Kidney (tissue), 14 donors: ENCODE measurements around the gene COBL. TPM values are rescaled to one million over a fixed set of nuclear protein-coding genes. Genes with fewer than 3 reads are reported as not detected.

Source experiments
- DNase-seq, 5 donors: peaks; one replicate each; pipeline ENCODE4 v3.0.0-alpha.2; 2013 to 2020
- FAIRE-seq: peaks from 2 replicates; lab custom pipeline; 2012; peaks lifted over from hg19 to GRCh38; lab: Jason Lieb, UNC
- H3K27ac ChIP-seq, 2 donors: one replicate each; pipeline ENCODE4 v1.7.0; 2013; ENCODE audit warnings: low read depth in 2 of 2, low read length in 2 of 2, inconsistent platforms in 1 of 2
- H3K27me3 ChIP-seq: one replicate; pipeline ENCODE4 v1.7.1; 2013; ENCODE audit warnings: low read length, inconsistent platforms; ENCODE audit not compliant: control insufficient read depth, insufficient read depth
- H3K36me3 ChIP-seq, 3 donors: one replicate each; pipeline versions ENCODE4 v1.7.0 to v1.7.1; 2013; ENCODE audit warnings: low read length in 3 of 3, control low read depth in 1 of 3, inconsistent platforms in 1 of 3; ENCODE audit not compliant: insufficient read depth in 3 of 3, control insufficient read depth in 2 of 3
- H3K4me1 ChIP-seq, 3 donors: one replicate each; pipeline versions ENCODE4 v1.7.0 to v1.7.1; 2013; ENCODE audit warnings: low read length in 3 of 3, inconsistent platforms in 1 of 3, low read depth in 1 of 3; ENCODE audit not compliant: control insufficient read depth in 2 of 3, insufficient read depth in 2 of 3
- H3K4me3 ChIP-seq, 3 donors: one replicate each; pipeline versions ENCODE4 v1.7.0 to v1.8.1; 2013; ENCODE audit warnings: low read length in 3 of 3, control low read depth in 1 of 3, inconsistent platforms in 1 of 3
- H3K9ac ChIP-seq, 3 donors: one replicate each; pipeline versions ENCODE4 v1.7.0 to v1.7.1; 2013; ENCODE audit warnings: low read length in 3 of 3, control low read depth in 1 of 3, inconsistent platforms in 1 of 3
- H3K9me3 ChIP-seq, 3 donors: one replicate each; pipeline versions ENCODE4 v1.7.0 to v1.7.1; 2013; ENCODE audit warnings: low read length in 3 of 3, control low read depth in 1 of 3, inconsistent platforms in 1 of 3; ENCODE audit not compliant: control insufficient read depth in 2 of 3, insufficient read depth in 1 of 3
- intact Hi-C: fragments of 100-400 bp; cut with DNase I; formaldehyde crosslinking; loops from one replicate; pipeline ENCODE4 v1.11.1; 2022
- polyA plus RNA-seq: library from polyadenylated mRNA; stranded (reverse); fragments of 350-450 nt; fragmentation: Illumina TruSeq; extraction: RNeasy Lipid Tissue Mini Kit (QIAGEN cat#74804); gene quantifications from one replicate; pipeline ENCODE4 v1.2.3, GENCODE V29; 2014; ENCODE audit warnings: low read depth, low replicate concordance; ENCODE audit not compliant: insufficient read depth
- total RNA-seq: library from RNA; stranded (reverse); fragmentation: NEBNext Ultra II Directional; extraction: Animal tissue kit (Norgen Biotek cat#: 25700); gene quantifications from one replicate; pipeline ENCODE4 v1.2.1, GENCODE V29; 2021
- TF ChIP-seq, protein P1 (sequence below): IDR thresholded peaks from 3 replicates; pipeline ENCODE4 v1.5.1; 2012; ENCODE audit warnings: mild to moderate bottlenecking, moderate library complexity, borderline replicate concordance; ENCODE audit not compliant: insufficient read depth; ENCODE audit errors: extremely low read depth
- donor health status: control.
- donor health status: control.
- donor health status: control.
- donor health status: control.
- donor health status: control.
- donor health status: DM: yes; HTN: yes; CAD: no.
- donor health status: Normal renal cell carcinoma (clear cell type).

The COBL gene
- total and polyA plus RNA-seq, 2 donors from 2014 or later = 9.8 to 42.7 TPM

DNA sequence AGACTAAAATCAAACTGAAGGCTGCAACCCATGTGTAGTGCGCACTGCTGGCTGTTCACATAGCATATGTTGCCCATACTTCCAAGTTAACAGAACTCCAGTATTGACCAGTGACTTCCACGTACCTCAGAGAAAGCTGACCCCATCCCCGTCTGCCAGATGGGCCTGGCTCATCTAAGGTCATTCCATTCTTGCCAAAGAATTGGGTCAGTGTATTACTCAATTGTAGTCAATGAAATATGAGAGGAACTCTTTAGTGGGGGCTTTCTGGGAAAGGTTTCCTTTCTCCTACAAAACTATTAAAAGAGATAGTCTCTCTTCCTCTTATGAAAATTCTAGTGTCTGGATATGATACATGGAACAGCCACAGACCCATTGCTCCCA lies 238.6 kb downstream of the COBL start:
- Histone ChIP-seq H3K4me1 (no peaks in the 10 kb centered on the region), H3K36me3 (peaks cover 0 to 6% (median 0%) of the 10 kb centered on the region in 3 donors), H3K9ac (no peak overlapping the region), H3K27me3 (no peaks in the 10 kb centered on the region), H3K27ac (no peak overlapping the region), H3K9me3 (no peaks in the 10 kb centered on the region), H3K4me3 (no peak overlapping the region)
- TF ChIP-seq, protein P1, sequence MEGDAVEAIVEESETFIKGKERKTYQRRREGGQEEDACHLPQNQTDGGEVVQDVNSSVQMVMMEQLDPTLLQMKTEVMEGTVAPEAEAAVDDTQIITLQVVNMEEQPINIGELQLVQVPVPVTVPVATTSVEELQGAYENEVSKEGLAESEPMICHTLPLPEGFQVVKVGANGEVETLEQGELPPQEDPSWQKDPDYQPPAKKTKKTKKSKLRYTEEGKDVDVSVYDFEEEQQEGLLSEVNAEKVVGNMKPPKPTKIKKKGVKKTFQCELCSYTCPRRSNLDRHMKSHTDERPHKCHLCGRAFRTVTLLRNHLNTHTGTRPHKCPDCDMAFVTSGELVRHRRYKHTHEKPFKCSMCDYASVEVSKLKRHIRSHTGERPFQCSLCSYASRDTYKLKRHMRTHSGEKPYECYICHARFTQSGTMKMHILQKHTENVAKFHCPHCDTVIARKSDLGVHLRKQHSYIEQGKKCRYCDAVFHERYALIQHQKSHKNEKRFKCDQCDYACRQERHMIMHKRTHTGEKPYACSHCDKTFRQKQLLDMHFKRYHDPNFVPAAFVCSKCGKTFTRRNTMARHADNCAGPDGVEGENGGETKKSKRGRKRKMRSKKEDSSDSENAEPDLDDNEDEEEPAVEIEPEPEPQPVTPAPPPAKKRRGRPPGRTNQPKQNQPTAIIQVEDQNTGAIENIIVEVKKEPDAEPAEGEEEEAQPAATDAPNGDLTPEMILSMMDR = no peak
- intact Hi-C loops = no loop called here
- FAIRE-seq = no peak
- DNase-seq = no peak

DNA sequence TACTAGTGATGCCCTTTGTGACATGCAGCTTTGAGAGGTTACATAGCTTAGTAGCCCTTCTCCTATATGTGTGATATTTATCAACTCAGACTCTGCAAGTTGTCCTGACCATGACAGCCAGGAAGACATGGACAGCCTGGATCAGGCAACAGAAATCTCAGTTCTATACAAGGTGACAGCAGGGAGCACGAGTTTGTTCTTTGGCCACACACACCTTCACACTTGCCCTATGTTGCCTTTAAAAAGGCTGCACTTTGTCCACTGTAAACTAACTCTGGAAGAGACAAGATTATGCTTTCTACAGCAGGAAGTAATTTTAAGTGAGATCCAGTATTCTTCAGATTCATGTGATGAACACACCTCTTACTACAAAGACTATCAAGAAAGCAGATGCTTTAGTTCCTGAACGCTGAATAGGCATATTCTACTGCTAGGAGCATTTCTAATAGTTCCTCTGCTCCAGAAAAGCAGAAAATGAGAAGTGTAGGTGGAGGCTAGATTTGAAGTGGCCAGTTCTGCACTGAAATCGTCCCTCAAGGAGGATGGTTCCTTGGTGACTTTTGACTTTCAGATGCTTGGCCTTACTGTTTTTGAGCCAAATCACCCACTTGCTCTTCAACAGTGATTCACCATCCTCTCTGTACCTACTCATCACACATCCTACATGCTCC lies 239.2 kb downstream of the COBL start:
- Histone ChIP-seq H3K27me3 (no peaks in the 10 kb centered on the region), H3K4me1 (no peaks in the 10 kb centered on the region), H3K9ac (no peak overlapping the region), H3K4me3 (no peak overlapping the region), H3K36me3 (peaks cover 0 to 2% (median 0%) of the 10 kb centered on the region in 3 donors), H3K9me3 (no peaks in the 10 kb centered on the region), H3K27ac (no peak overlapping the region)
- DNase-seq (no peak), FAIRE-seq (no peak)
- TF ChIP-seq, protein P1 = no peak
- intact Hi-C loops = no loop called here

DNA sequence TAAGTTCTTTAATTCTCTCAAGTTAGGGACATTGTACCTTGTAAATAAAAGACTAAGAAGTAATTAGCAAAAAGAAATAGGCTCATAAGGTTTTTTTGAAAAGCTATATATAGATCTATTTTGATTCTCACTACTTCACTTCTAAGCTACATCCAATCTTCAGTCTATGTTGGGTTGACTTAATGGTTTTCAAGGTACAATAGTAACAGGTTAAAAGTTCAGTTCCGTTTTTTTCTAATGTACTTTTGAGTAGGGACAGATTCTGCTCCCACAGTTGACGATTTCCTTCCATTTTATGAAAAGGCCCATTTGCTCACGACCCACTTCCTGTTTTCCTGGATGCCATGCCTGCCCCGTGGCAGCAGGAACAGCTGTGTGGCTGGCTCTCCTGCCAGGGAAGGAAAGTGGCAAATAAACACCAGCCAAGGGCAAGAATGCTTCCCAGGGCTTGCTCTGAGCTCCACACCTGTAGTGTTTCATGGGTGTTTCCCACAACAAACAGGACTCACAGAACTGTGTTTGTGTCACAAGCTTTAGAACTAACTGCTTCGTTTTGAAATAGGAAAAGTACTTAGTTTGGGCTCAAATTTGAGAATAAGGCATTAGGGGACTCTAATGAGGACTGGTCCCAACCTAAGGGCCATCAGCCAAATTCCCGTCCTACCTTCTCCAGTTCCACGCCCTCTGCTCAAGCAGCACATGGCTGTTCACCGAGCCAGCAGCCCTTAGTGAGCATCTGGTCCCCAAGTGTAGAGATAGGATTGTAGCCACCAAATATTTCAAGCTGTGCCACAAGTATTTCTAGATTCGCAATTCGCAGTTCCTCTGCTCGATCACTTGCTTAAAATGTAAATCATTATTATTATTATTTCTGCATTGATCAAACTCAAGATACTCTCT lies 240.7 kb downstream of the COBL start:
- Histone ChIP-seq H3K36me3 (no peaks in the 10 kb centered on the region), H3K4me3 (no peak overlapping the region), H3K9ac (no peak overlapping the region), H3K27me3 (no peaks in the 10 kb centered on the region), H3K4me1 (no peaks in the 10 kb centered on the region), H3K9me3 (no peaks in the 10 kb centered on the region), H3K27ac (no peak overlapping the region)
- intact Hi-C loops = no loop called here
- DNase-seq (no peak), FAIRE-seq (no peak)
- TF ChIP-seq, protein P1 = no peak
